B cell (primary cell): ENCODE results near the gene PARP16. TPM values are rescaled to one million over a fixed set of nuclear protein-coding genes. Genes with fewer than 3 reads are reported as not detected.

Experiments
- polyA plus RNA-seq: library from polyadenylated mRNA; depleted of rRNA; stranded (reverse); fragments of >200 nt; gene quantifications from 2 replicates; pipeline ENCODE4 v1.2.3, GENCODE V29; 2012
- small RNA-seq: library from RNA; depleted of rRNA; stranded (forward); fragments of <200 nt; gene quantifications from one replicate; pipeline ENCODE3, GENCODE V24; 2012; ENCODE audit warnings: low replicate concordance, low read depth; ENCODE audit not compliant: insufficient read length
- total RNA-seq, 2 donors: library from RNA; stranded (reverse); fragments of 120-200 nt in 1 of 2; gene quantifications; 1 replicate in 1 of 2; 2 replicates in 1 of 2; pipeline versions ENCODE4 v1.2.3 to v1.2.4, GENCODE V29; 2013 to 2022

PARP16 gene
- total and polyA plus RNA-seq, 2 donors (not counting 1 experiment from before 2014, with no cell fraction given), result 18.2 to 19.1 TPM

Small RNA genes within 50 kb of the gene (small RNA-seq; reads per million reads assigned to genes)
- not detected for gene AC068213.1
- gene RNU5A-1, result 363 reads per million, percentile 97 among the genes with 10 or more reads in this experiment
- 102 reads per million, percentile 95 among the genes with 10 or more reads in this experiment for gene RNU5B-1
- gene RNU6-686P, result not detected
- 20.1 reads per million, percentile 89 among the genes with 10 or more reads in this experiment for gene SNORA24B

Other genes with a start within 250 kb of the PARP16 start
- not detected in 2 replicates for gene SLC51B, start 241.5 kb downstream of the PARP16 start, total RNA-seq
- gene SLC51B, start 241.5 kb downstream of the PARP16 start, polyA plus RNA-seq, result not detected in 2 replicates
- not detected in 2 replicates for gene RASL12, start 218.9 kb downstream of the PARP16 start, total RNA-seq
- not detected in 2 replicates for gene RASL12, start 218.9 kb downstream of the PARP16 start, polyA plus RNA-seq
- gene KBTBD13, start 210.1 kb downstream of the PARP16 start, total RNA-seq, result not detected in 2 replicates
- not detected in 2 replicates for gene KBTBD13, start 210.1 kb downstream of the PARP16 start, polyA plus RNA-seq
- 18.4 and 19.9 TPM in 2 replicates for gene UBAP1L, start 171.7 kb downstream of the PARP16 start, total RNA-seq
- 8.4 and 8.5 TPM in 2 replicates for gene UBAP1L, start 171.7 kb downstream of the PARP16 start, polyA plus RNA-seq
- gene PDCD7, start 153.1 kb downstream of the PARP16 start, total RNA-seq, result 43.2 and 47.0 TPM in 2 replicates
- gene PDCD7, start 153.1 kb downstream of the PARP16 start, polyA plus RNA-seq, result 14.4 and 34.6 TPM in 2 replicates
- 54.5 and 63.1 TPM in 2 replicates for gene CLPX, start 101.5 kb downstream of the PARP16 start, total RNA-seq
- gene CLPX, start 101.5 kb downstream of the PARP16 start, polyA plus RNA-seq, result 16.6 and 30.9 TPM in 2 replicates
- gene CILP, start 75.4 kb downstream of the PARP16 start, total RNA-seq, result 0.36 and 0.52 TPM in 2 replicates
- gene CILP, start 75.4 kb downstream of the PARP16 start, polyA plus RNA-seq, result 0.63 and 0.94 TPM in 2 replicates
- not detected in 2 replicates for gene RNU5A-1, start 9.2 kb upstream of the PARP16 start, total RNA-seq
- gene RNU5A-1, start 9.2 kb upstream of the PARP16 start, polyA plus RNA-seq, result not detected in 2 replicates
- 17.4 and 21.7 TPM in 2 replicates for gene RNU5B-1, start 17.8 kb upstream of the PARP16 start, total RNA-seq
- not detected in 2 replicates for gene RNU5B-1, start 17.8 kb upstream of the PARP16 start, polyA plus RNA-seq
- not detected in 2 replicates for gene IGDCC3, start 91.1 kb upstream of the PARP16 start, total RNA-seq
- not detected in 2 replicates for gene IGDCC3, start 91.1 kb upstream of the PARP16 start, polyA plus RNA-seq
- gene IGDCC4, start 136.1 kb upstream of the PARP16 start, total RNA-seq, result not detected in 2 replicates
- gene IGDCC4, start 136.1 kb upstream of the PARP16 start, polyA plus RNA-seq, result 0.09 TPM in 1 of 2 replicates, not detected in the other
- 65.2 and 73.7 TPM in 2 replicates for gene DPP8, start 230.8 kb upstream of the PARP16 start, total RNA-seq
- gene DPP8, start 230.8 kb upstream of the PARP16 start, polyA plus RNA-seq, result 17.1 and 28.3 TPM in 2 replicates
- 18.8 and 19.3 TPM in 2 replicates for gene HACD3, start 243.6 kb upstream of the PARP16 start, total RNA-seq
- 4.5 and 5.7 TPM in 2 replicates for gene HACD3, start 243.6 kb upstream of the PARP16 start, polyA plus RNA-seq